Fibroblast of pulmonary artery (primary cell): ENCODE measurements around the gene ZNF664.

Experiments used
- DNase-seq: peaks from one replicate; pipeline ENCODE4 v3.0.0-alpha.2; 2010; ENCODE audit warnings: low read depth
- H3K4me3 ChIP-seq: replicated peaks from 2 replicates; pipeline ENCODE4 v1.5.1; 2011; ENCODE audit warnings: low read depth, mild to moderate bottlenecking, control low read depth, low read length, moderate library complexity
- CTCF ChIP-seq: IDR thresholded peaks from 2 replicates; pipeline ENCODE4 v1.5.1; 2011; ENCODE audit warnings: mild to moderate bottlenecking, control low read depth, low read length, inconsistent platforms; ENCODE audit errors: missing control alignments

The ZNF664 gene

GRCh38 chr12:124049451-124050094, 76.6 kb downstream of the ZNF664 start:
- no peak for DNase-seq
- no peak overlapping the region for H3K4me3 ChIP-seq
- no peak for TF ChIP-seq CTCF

GRCh38 chr12:124053851-124054250, 80.8 kb downstream of the ZNF664 start:
- DNase-seq = peak; percentile 85
- no peak overlapping the region for H3K4me3 ChIP-seq
- TF ChIP-seq CTCF = peak; percentile 79

GRCh38 chr12:124055066-124055465, 82.1 kb downstream of the ZNF664 start:
- TF ChIP-seq CTCF = no peak
- DNase-seq = no peak
- no peak overlapping the region for H3K4me3 ChIP-seq

GRCh38 chr12:124057691-124058090, 84.7 kb downstream of the ZNF664 start:
- no peak for TF ChIP-seq CTCF
- H3K4me3 ChIP-seq = no peak overlapping the region

GRCh38 chr12:124059752-124060151, 86.7 kb downstream of the ZNF664 start:
- no peak overlapping the region for H3K4me3 ChIP-seq
- DNase-seq = no peak
- no peak for TF ChIP-seq CTCF

More at GRCh38 chr12:124057691-124058090, 84.7 kb downstream of the ZNF664 start:
- no peak for DNase-seq
